ENCODE results near the gene KBTBD13.

The KBTBD13 gene

DNA sequence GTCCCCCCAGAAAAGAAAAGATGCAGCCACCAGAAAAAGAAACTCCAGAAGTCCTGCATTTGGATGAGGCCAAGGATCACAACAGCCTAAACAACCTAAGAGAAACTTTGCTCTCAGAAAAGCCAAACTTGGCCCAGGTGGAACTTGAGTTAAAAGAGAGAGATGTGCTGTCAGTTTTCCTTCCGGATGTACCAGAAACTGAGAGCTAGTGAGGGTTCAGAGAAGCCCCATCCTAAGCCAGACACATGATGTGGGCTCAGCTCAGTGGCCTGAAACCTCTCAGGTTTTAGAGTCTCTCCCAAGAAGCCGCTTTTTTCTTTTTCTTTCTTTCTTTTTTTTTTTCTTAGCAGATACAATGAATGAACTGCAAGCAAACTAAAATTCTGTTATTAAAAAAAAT lies 23.6 kb upstream of the KBTBD13 start:
- DNase-seq, result no peak

GRCh38 chr15:65054333-65055200 lies 22.0 kb upstream of the KBTBD13 start:
- peak; percentile 64 for DNase-seq

- no peak for DNase-seq
Measured at GRCh38 chr15:65055201-65055870, 21.2 kb upstream of the KBTBD13 start.

DNA sequence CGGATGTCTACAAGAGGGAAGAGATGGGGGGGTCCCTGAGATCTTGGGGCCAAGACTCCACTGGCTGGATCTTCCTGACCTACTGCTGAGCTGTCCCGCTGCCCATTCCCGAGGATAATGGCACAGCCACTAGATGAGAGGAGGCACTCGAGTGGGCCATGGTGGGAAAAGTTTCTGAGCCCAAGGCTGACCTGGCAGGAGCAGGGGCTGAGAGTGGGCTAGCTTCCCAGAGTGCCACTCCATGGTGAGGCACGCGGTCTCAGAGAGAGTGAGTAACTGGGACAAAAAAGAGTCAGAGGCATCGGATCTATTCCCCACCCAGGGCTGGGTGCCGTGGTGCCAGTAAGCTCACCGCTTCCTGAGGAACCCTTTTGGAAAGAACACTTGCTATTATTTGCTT lies 20.4 kb upstream of the KBTBD13 start:
- no peak for DNase-seq

DNA sequence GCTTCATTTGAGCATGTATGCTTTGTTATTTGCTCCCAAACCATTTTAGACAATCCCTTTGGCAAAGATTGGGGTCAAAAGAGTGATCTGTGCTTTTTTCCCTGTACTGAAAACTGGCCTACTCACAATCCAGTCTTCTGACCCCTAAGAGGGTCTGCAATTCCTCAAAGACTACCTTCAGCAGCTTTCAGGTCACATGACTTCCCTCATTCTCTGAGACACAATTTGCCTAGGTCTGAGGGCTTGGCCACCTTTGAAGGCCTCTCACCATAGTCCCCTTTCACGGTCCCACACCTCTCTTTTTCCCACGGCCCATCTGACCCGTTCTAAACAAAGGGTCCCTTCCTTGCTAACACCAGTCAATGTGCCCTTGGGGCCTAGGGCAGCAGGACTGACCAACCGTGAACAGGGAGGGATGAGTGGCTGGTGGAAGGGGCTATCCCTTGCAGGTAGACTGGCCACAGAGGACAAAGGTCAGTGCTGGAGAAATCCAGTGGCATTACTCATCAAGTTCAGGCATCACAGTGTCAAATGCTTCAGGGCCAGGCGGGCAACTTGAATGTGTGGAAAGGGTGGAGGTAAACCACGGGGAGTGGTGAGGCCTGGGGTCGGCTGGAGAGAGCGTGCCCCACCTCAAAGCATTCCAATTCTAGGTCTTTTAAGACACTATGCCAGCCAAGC lies 19.5 kb upstream of the KBTBD13 start:
- no peak for DNase-seq

DNA sequence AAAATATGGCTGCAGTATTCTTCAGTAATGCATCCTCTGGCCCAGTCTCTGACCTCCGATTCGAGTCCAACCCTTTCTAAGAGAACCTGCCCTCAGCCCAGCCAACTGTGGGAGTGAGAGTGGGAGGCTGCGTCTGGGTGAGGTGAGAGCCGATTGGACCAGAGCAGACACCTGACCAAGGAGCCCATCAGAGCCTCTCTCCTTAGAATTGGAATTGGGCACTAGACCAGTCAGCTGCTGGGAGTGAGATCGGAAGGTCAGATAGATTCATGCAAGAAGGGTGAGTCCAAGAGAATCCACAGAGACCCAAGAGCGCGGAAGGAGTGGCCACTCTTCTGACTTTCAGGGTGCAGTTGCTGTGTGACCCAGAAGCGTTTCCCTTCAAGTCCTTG lies 19.0 kb upstream of the KBTBD13 start:
- DNase-seq, result no peak

DNA sequence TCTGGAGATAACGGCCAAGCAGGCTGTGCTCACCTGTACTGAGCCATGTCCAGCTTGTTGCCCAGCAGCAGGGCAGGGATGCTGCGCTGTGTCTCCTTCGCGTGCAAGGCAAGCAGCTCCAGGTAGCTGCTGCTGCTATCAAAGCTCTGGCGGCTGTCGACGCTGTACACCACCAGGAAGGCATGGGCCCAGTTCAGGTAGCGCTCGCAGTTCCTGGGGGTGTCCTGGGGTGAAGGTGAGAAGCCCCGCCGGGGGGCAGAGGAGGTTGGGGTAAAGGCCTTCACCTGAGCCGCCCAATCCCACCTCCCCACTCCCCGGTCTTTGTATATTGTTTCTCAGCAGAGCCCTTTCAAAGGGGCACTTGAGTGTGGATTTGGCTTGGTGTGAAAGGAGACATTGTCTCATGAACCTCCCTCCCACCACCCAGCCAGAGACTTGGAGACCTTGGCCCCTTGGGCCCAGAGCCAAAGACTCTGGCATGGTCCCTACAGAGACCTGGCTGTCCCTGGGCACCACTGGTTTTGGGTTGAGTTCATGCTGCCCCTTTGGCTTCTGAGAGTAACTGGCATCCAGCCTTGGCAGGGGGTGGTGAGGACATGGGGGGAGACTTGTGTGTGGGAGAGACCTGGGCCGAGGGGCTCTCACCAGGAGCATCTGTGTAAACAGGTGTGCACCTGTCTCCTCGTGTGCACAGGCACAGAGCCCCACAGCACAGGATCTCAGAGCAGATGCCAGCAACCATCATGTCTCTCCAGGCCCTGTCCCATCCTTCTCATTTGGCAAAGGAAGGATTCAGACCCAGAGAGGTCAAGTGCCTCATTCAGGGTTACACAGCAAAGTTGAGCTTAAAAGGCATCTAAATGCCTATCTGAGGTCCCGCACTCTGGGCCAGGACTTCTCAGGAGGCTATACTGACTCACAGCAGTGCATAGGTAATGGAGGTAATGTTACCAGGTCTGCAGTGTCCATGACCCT lies 17.9 kb upstream of the KBTBD13 start:
- no peak for DNase-seq

DNA sequence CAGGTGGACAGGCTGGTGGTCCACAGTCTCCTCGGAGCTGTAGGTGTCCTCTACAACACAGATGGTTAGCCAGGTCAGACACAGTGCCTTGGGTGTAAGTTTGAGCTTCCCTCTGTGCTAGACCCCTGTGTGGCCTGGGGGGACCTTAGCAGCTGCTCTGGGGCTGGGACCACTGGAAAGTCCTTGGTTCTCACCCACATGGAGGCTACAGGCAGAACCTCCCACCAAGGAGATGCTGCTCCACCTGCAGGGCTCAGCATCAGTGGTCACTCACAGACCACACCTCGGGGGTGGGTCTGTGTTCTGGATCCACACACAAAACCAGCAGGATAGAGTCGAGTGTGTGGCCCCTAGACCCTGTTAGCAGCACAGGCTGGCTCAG lies 17.2 kb upstream of the KBTBD13 start:
- DNase-seq, result no peak

DNA sequence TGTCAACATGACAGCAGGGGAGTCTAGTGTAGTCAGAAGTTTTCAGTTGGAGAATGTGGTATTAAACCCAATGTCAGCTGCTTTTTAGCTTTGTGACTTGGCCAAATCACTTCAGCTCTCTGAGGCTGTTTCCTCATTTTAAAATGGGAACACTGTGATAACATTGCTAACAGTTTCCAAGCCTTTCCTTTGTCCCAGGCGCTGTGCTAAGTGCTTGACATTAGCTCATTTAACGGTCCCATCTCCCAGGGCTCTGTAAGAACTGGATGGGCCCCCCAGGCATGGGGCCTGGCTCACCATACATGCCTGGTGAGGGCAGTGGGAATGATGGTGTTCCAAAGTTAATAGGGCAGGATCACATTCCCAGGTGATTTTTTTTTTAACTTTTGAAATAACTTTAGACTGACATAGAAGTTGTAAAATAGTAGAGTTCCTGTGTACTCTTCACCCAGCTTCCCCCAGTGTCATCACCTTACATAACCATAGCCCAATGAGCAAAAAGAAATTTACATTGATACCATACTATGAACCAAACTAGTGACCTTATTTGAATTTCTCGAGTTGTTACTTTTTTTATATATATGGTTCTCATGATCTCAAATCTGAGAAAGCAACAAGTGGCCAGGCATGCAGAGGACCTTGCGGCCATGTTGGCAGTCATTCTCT lies 16.5 kb upstream of the KBTBD13 start:
- DNase-seq, result no peak

DNA sequence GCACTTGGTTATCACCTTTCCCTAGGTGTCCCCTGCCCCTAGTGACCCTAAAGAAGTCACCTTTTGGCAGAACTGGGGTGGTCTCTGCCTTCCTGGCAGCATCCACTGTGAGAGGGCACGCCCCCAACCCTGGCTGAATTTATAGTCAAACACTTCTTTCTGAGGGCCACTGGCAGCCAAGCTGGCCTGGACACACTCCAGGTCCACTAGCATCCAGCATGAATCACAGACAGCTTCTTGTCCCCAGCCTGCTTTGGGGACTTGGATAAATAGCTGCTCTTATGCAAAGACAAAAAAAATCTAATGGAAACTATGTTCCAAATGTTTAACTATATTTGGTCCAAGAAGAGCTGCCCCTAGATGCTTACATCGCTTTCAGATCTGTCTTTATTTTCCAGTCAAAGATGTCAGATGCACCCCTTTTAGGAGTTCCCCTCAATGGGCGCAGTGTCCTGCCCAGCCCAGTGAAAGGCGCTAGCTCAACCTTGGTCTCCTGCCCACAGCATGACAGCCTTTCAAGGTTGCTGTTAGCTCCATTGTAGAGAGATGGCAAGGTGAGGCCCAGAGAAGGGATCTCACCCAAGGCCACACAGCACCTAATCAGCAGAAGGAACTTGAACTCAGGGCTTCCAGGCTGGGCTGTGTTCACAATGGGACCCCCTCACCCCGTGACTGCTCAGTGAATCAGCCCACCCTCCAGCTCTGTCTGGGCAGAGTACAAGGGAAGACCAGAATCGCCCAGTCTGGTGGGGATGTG lies 15.7 kb upstream of the KBTBD13 start:
- no peak for DNase-seq

DNA sequence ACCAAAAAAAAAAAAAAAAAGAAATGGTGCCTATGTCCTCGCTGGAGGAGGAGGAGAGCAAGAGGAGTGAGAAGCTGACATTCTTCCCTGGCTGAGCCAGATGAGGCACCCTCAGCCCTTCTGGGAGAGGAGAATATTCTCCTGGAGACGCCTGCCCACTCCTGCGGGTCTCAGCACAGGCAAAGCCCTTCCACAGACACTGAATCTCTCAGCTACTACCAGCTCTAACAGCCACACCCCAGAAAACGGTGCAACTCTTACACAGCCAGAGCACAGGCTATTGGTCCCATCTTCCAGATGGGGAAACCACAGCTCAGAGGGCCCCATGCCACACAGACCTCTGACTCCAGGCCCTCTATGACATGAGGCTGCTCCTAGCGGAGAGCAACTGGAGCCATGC lies 14.5 kb upstream of the KBTBD13 start:
- no peak for DNase-seq

- DNase-seq, result no peak
Measured at GRCh38 chr15:65062726-65063125, 13.8 kb upstream of the KBTBD13 start.

DNA sequence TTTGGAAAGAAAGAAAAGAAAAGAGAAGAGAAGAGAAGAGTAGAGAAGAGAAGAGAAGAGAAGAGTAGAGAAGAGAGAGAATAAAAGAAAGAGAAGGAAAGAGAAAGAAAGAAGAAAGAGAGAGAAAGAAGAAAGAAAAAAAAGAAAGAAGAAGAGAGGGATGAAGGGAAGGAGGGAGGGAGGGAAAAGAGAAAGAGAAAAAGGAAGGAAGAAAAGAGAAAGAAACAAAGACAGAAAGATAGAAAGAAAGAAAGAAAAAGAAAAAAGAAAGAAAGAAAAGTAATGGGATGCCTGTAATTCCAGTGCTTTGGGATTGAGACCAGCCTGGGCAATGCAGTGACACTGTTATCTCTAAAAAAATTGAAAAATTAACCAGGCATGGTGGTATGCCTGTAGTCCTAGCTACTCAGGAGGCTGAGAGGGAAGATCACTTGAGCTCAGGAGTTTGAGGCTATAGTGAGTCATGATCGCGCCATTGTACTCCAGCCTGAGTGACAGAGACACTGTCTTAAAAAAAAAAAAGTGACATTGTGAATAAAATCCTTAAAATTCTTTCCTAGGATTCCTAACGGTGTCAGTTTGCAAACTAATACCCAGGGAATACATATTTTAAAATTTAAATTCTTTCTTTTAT lies 10.4 kb upstream of the KBTBD13 start:
- DNase-seq, result no peak

DNA sequence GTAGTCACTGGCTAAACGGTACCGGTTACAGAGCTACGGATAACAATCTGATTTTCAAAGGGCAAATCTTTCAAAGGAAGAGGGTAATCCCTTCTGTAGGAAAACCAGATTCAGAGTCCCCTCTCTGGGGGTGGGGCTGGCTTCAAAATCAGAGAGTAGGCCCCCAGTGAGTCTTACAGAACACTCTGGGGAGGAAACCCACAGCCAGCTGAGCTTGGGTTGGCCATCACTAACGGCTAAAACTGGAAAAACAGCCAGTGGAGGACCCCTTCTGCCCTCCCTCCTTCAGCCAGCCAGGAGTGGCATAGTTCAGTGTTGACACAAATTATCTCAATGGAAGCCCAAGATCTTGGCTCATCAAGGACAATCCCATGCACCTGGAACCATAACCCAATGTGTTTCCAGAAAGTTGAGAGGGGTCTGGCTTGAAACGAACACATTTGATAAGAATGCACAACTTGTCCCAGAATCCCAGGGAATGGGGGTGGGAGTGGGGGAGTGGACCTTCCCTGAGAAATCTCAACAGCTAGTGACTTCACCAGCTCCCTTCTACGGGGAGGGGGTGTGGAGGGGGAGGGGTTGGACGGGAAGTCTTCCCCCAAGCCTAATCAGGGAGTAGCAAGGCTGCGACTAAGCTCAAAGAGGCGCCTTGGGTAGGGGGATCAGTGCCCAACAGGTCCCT lies 9.8 kb upstream of the KBTBD13 start:
- no peak for DNase-seq

GRCh38 chr15:65067317-65067644 lies 9.3 kb upstream of the KBTBD13 start:
- no peak for DNase-seq

DNA sequence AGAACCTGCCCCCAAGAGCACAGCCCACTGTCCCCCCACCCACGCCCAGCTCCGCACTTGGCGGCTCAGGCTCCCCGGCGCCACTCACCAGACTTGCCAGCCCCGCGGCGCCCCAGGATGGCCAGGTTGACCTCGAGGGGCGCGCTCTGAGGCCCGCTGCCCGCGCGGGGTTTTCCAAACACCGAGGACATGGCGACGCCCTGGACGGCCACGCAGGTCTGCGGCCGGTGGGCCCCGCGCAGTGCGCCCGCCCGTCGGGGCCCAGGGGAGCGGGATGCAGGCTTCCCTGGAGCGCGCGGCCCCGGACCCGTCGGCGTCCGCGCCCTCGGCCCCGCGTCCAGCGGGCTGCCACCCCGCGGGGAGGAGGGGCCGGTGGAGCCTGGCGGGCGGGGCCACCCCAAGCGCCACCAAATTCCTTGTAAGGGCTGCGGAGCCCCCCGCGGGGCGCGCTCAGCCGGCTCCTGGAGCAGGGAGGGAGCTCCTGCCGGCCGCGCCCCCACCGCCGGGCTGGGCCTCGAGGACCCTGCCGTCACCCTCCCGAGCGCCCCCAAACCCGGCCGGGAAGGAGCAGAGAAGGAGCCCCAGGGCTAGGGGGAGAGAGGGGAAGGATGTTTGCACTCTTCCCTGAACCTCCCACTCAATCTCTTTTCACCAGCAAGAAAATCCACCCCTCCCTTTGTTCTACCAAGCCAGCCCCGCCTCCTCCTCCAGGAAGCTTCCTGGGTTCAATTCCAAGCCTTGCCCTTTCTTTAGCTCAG lies 8.7 kb upstream of the KBTBD13 start, which contains the start of gene RASL12:
TSS of gene RASL12 (minus strand) at position 347 of the 758 bp plus-strand sequence. CDS start at position 191, 156 bp downstream.
- no peak for DNase-seq

- no peak for DNase-seq
Measured at GRCh38 chr15:65068403-65068788, 8.2 kb upstream of the KBTBD13 start.

GRCh38 chr15:65069179-65069578 lies 7.4 kb upstream of the KBTBD13 start:
- no peak for DNase-seq

- no peak for DNase-seq
Measured at GRCh38 chr15:65069779-65070546, 6.6 kb upstream of the KBTBD13 start.
